Measurements from ENCODE around the gene PAM.
"Not testable (repeated sequence)": the region's sequence is repeated elsewhere in the genome, so short reads cannot be mapped to it uniquely, and the experiment has no call there.

The PAM gene

GRCh38 chr5:102902647-102903046 is 147.5 kb downstream of the PAM start:
- H3K36me3 ChIP-seq (ENCODE audit: insufficient read depth, low read length) = no peaks in the 10 kb centered on the region
- no peak overlapping the region for H3K4me3 ChIP-seq
- H3K27ac ChIP-seq = no peak overlapping the region
- no peak overlapping the region for H3K9ac ChIP-seq (ENCODE audit: insufficient read length)
- no peak for TF ChIP-seq EZH2 (IDR thresholded peaks at IDR 0.05)
- no peaks in the 10 kb centered on the region for H3K9me3 ChIP-seq (ENCODE audit: low read depth, low read length)
- no peak for DNase-seq (ENCODE audit: low read depth, low spot score)

GRCh38 chr5:102903074-102903871 is 148.2 kb downstream of the PAM start:
- no peak for TF ChIP-seq POLR2AphosphoS5 (IDR thresholded peaks at IDR 0.05; ENCODE audit: borderline replicate concordance, low read depth, low read length)
- TF ChIP-seq EZH2 (IDR thresholded peaks at IDR 0.05) = no peak
- TF ChIP-seq FOXP2 (optimal IDR thresholded peaks at IDR 0.05; ENCODE audit: control extremely low read depth, extremely low read length, insufficient read depth) = no peak
- no peak overlapping the region for H3K27ac ChIP-seq
- H3K4me3 ChIP-seq = no peak overlapping the region
- no peaks in the 10 kb centered on the region for H3K9me3 ChIP-seq (ENCODE audit: low read depth, low read length)
- DNase-seq (ENCODE audit: low read depth, low spot score) = no peak
- H3K9ac ChIP-seq (ENCODE audit: insufficient read length) = no peak overlapping the region
- no peaks in the 10 kb centered on the region for H3K36me3 ChIP-seq (ENCODE audit: insufficient read depth, low read length)

GRCh38 chr5:102905056-102905455 is 150.0 kb downstream of the PAM start:
- Histone ChIP-seq H3K4me3 (no peak overlapping the region), H3K9me3 (ENCODE audit: low read depth, low read length) (no peaks in the 10 kb centered on the region), H3K27ac (no peak overlapping the region), H3K9ac (ENCODE audit: insufficient read length) (no peak overlapping the region), H3K36me3 (ENCODE audit: insufficient read depth, low read length) (no peaks in the 10 kb centered on the region)
- TF ChIP-seq FOXP2 (optimal IDR thresholded peaks at IDR 0.05; ENCODE audit: control extremely low read depth, extremely low read length, insufficient read depth) = no peak
- TF ChIP-seq EZH2 (IDR thresholded peaks at IDR 0.05) = no peak
- TF ChIP-seq POLR2AphosphoS5 (IDR thresholded peaks at IDR 0.05; ENCODE audit: borderline replicate concordance, low read depth, low read length) = no peak
- no peak for DNase-seq (ENCODE audit: low read depth, low spot score)

GRCh38 chr5:102907099-102907498 is 152.0 kb downstream of the PAM start:
- H3K9ac ChIP-seq (ENCODE audit: insufficient read length); H3K9me3 ChIP-seq (ENCODE audit: low read depth, low read length); H3K36me3 ChIP-seq (ENCODE audit: insufficient read depth, low read length); H3K27ac ChIP-seq; DNase-seq (ENCODE audit: low read depth, low spot score); H3K4me3 ChIP-seq: not testable (repeated sequence)

GRCh38 chr5:102910240-102911226 is 155.4 kb downstream of the PAM start:
- Histone ChIP-seq H3K9me3 (ENCODE audit: low read depth, low read length) (no peaks in the 10 kb centered on the region), H3K27ac (no peak overlapping the region), H3K4me3 (no peak overlapping the region), H3K9ac (ENCODE audit: insufficient read length) (no peak overlapping the region), H3K36me3 (ENCODE audit: insufficient read depth, low read length) (no peaks in the 10 kb centered on the region)
- TF ChIP-seq EZH2 (IDR thresholded peaks at IDR 0.05) = no peak
- TF ChIP-seq POLR2AphosphoS5 (IDR thresholded peaks at IDR 0.05; ENCODE audit: borderline replicate concordance, low read depth, low read length) = no peak
- no peak for DNase-seq (ENCODE audit: low read depth, low spot score)

GRCh38 chr5:102911973-102912372 is 156.9 kb downstream of the PAM start:
- no peak overlapping the region for H3K4me3 ChIP-seq
- H3K9me3 ChIP-seq (ENCODE audit: low read depth, low read length) = no peaks in the 10 kb centered on the region
- no peak overlapping the region for H3K9ac ChIP-seq (ENCODE audit: insufficient read length)
- no peak for DNase-seq (ENCODE audit: low read depth, low spot score)
- no peak overlapping the region for H3K27ac ChIP-seq
- TF ChIP-seq FOXP2 (optimal IDR thresholded peaks at IDR 0.05; ENCODE audit: control extremely low read depth, extremely low read length, insufficient read depth) = no peak
- no peak for TF ChIP-seq POLR2AphosphoS5 (IDR thresholded peaks at IDR 0.05; ENCODE audit: borderline replicate concordance, low read depth, low read length)
- TF ChIP-seq EZH2 (IDR thresholded peaks at IDR 0.05) = no peak
- no peaks in the 10 kb centered on the region for H3K36me3 ChIP-seq (ENCODE audit: insufficient read depth, low read length)

- TF ChIP-seq POLR2AphosphoS5 (IDR thresholded peaks at IDR 0.05; ENCODE audit: borderline replicate concordance, low read depth, low read length) (no peak), FOXP2 (optimal IDR thresholded peaks at IDR 0.05; ENCODE audit: control extremely low read depth, extremely low read length, insufficient read depth) (no peak), EZH2 (IDR thresholded peaks at IDR 0.05) (no peak)
- H3K4me3 ChIP-seq = no peak overlapping the region
- H3K27ac ChIP-seq = no peak overlapping the region
- H3K36me3 ChIP-seq (ENCODE audit: insufficient read depth, low read length) = no peaks in the 10 kb centered on the region
- DNase-seq (ENCODE audit: low read depth, low spot score) = no peak
- H3K9me3 ChIP-seq (ENCODE audit: low read depth, low read length) = no peaks in the 10 kb centered on the region
- no peak overlapping the region for H3K9ac ChIP-seq (ENCODE audit: insufficient read length)
Observed at GRCh38 chr5:102916109-102916508, 161.0 kb downstream of the PAM start.

GRCh38 chr5:102918986-102919610 is 164.0 kb downstream of the PAM start:
- DNase-seq (ENCODE audit: low read depth, low spot score) = no peak
- Histone ChIP-seq H3K4me3 (no peak overlapping the region), H3K27ac (no peak overlapping the region), H3K9me3 (ENCODE audit: low read depth, low read length) (no peaks in the 10 kb centered on the region), H3K9ac (ENCODE audit: insufficient read length) (no peak overlapping the region), H3K36me3 (ENCODE audit: insufficient read depth, low read length) (no peaks in the 10 kb centered on the region)
- no peak for TF ChIP-seq POLR2AphosphoS5 (IDR thresholded peaks at IDR 0.05; ENCODE audit: borderline replicate concordance, low read depth, low read length)
- TF ChIP-seq FOXP2 (optimal IDR thresholded peaks at IDR 0.05; ENCODE audit: control extremely low read depth, extremely low read length, insufficient read depth) = no peak
- no peak for TF ChIP-seq EZH2 (IDR thresholded peaks at IDR 0.05)
